Measurements from ENCODE around the gene LIX1L.

GRCh38 chr1:145964328-145965118, 6.7 kb upstream of the LIX1L start, which contains the start of the genes ANKRD34A and POLR3GL:
- peak in 1 of 7 experiments; percentile 6 for TF ChIP-seq CTCF (IDR thresholded peaks at IDR 0.05)
- TF ChIP-seq POLR2A (IDR thresholded peaks at IDR 0.05), result peak in 2 of 4 donors; percentile 37 to 76
- peak; percentile 92 to 95 (median 93) for TF ChIP-seq POLR2AphosphoS5 (IDR thresholded peaks at IDR 0.05)
- no peak for TF ChIP-seq EP300 (IDR thresholded peaks at IDR 0.05)
